ENCODE measurements around the gene SPN.
"Not testable (repeated sequence)": the region's sequence is repeated elsewhere in the genome, so short reads cannot be mapped to it uniquely, and the experiment has no call there.

SPN gene

DNA sequence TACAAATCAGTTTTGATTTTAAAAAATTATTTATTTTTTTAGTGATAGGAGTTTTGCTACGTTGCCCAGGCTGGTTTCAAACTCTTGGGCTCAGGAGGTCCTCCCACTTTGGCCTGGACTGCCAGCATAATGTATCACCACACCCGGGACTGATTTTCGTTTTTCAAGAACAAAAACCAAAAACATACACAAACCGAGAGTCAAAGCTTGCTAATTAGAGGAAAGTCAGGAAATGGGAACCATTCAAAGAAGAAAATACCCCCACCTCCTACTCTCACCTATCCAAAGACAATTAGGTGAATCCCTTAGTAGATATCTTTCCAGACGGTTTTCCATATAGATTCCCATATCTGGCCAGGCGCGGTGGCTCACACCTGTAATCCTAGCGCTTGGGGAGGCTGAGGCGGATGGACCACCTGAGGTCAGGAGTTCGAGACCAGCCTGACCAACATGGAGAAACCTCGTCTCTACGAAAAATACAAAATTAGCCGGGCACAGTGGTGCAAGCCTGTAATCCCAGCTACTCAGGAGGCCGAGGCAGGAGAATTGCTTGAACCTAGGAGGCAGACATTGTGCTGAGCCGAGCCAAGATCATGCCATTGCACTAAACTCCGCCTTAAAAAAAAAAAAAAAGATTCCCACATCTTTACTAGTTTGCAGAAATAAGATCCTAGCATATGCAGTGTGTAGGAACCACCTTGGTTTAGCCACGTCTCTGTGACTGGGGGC lies 883 bp upstream of the SPN start:
- H3K4me3 Mint-ChIP-seq, result peak overlapping the region; percentile 99

DNA sequence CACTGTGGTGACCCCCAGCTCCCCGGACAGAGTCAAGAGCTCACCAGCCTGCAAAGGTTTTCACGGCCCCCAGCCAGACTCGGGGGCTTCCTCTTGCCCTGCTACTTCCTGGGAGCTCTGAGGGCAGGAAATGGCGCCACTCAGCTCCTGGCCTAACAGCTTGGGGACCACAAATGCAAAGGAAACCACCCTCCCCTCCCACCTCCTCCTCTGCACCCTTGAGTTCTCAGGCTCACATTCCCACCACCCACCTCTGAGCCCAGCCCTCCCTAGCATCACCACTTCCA lies 375 bp upstream of the SPN start:
- Mint-ChIP-seq H3K4me3 (peak overlapping the region; percentile 99), H3K27ac (peak overlapping the region; percentile 98), H3K27me3 (no peaks in the 10 kb centered on the region), H3K36me3 (ENCODE audit: low read depth) (peaks cover 44% of the 10 kb centered on the region), H3K4me1 (ENCODE audit: low read depth) (peaks cover 65% of the 10 kb centered on the region), H3K9me3 (no peaks in the 10 kb centered on the region)
- DNase-seq, result peak; percentile 56

More for the DNA sequence above, 883 bp upstream of the SPN start:
- no peaks in the 10 kb centered on the region for H3K27me3 Mint-ChIP-seq
- DNase-seq, result no peak
- H3K9me3 Mint-ChIP-seq, result no peaks in the 10 kb centered on the region
- peaks cover 63% of the 10 kb centered on the region for H3K4me1 Mint-ChIP-seq (ENCODE audit: low read depth)
- peak overlapping the region; percentile 98 for H3K27ac Mint-ChIP-seq
- H3K36me3 Mint-ChIP-seq (ENCODE audit: low read depth), result peaks cover 42% of the 10 kb centered on the region

DNA sequence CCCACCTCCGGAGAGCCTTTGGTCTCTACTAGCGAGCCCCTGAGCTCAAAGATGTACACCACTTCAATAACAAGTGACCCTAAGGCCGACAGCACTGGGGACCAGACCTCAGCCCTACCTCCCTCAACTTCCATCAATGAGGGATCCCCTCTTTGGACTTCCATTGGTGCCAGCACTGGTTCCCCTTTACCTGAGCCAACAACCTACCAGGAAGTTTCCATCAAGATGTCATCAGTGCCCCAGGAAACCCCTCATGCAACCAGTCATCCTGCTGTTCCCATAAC lies 702 bp downstream of the SPN start:
- peak overlapping the region; percentile 99 for H3K4me3 Mint-ChIP-seq
- peaks cover 69% of the 10 kb centered on the region for H3K4me1 Mint-ChIP-seq (ENCODE audit: low read depth)
- peaks cover 48% of the 10 kb centered on the region for H3K36me3 Mint-ChIP-seq (ENCODE audit: low read depth)
- peak overlapping the region; percentile 98 for H3K27ac Mint-ChIP-seq
- H3K9me3 Mint-ChIP-seq, result no peaks in the 10 kb centered on the region
- no peak for DNase-seq
- no peaks in the 10 kb centered on the region for H3K27me3 Mint-ChIP-seq

DNA sequence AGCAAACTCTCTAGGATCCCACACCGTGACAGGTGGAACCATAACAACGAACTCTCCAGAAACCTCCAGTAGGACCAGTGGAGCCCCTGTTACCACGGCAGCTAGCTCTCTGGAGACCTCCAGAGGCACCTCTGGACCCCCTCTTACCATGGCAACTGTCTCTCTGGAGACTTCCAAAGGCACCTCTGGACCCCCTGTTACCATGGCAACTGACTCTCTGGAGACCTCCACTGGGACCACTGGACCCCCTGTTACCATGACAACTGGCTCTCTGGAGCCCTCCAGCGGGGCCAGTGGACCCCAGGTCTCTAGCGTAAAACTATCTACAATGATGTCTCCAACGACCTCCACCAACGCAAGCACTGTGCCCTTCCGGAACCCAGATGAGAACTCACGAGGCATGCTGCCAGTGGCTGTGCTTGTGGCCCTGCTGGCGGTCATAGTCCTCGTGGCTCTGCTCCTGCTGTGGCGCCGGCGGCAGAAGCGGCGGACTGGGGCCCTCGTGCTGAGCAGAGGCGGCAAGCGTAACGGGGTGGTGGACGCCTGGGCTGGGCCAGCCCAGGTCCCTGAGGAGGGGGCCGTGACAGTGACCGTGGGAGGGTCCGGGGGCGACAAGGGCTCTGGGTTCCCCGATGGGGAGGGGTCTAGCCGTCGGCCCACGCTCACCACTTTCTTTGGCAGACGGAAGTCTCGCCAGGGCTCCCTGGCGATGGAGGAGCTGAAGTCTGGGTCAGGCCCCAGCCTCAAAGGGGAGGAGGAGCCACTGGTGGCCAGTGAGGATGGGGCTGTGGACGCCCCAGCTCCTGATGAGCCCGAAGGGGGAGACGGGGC lies 1.3 kb downstream of the SPN start:
- H3K36me3 Mint-ChIP-seq (ENCODE audit: low read depth), result peaks cover 48% of the 10 kb centered on the region
- peaks cover 64% of the 10 kb centered on the region for H3K4me1 Mint-ChIP-seq (ENCODE audit: low read depth)
- H3K9me3 Mint-ChIP-seq, result no peaks in the 10 kb centered on the region
- no peaks in the 10 kb centered on the region for H3K27me3 Mint-ChIP-seq
- peak overlapping the region; percentile 98 for H3K27ac Mint-ChIP-seq
- DNase-seq, result peak; percentile 69
- H3K4me3 Mint-ChIP-seq, result peak overlapping the region; percentile 99

DNA sequence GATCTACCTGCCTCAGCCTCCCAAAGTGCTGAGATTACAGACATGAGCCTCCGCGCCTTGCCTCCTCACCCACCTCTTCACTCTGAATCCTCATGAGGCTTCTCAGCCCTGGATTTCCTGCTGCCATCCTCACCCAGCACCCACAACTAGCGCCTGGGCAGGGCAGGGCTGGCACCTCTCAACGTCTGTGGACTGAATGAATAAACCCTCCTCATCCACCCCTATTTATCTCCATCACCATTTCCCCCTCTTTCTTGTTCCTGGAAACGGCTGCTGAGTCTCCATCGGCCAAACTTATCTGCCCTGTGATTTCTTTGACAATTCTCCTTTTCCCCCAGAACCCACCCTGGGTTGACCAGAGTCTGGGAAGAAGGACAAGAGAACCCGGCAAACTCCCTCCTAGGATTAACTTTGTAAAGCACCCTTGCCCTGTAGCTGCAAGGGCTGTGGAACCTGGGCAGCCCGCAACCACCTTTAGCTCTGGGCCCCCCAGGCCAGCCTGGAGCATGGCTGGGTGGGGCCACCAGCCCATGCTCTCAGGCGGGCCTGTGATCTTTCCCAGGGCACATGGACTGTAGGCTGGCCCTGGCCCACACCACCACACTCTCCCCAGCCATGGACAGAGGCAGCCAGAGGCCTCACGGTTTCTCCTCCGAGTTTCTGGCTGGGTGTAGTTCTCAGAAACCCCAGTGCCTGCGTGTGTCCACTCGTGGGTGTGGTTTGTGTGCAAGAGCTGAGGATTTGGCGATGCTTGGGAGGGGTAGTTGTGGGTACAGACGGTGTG lies 2.4 kb downstream of the SPN start:
- peaks cover 50% of the 10 kb centered on the region for H3K36me3 Mint-ChIP-seq (ENCODE audit: low read depth)
- peak overlapping the region; percentile 98 for H3K27ac Mint-ChIP-seq
- no peaks in the 10 kb centered on the region for H3K9me3 Mint-ChIP-seq
- peak overlapping the region; percentile 99 for H3K4me3 Mint-ChIP-seq
- H3K27me3 Mint-ChIP-seq, result no peaks in the 10 kb centered on the region
- peak; percentile 61 for DNase-seq
- peaks cover 63% of the 10 kb centered on the region for H3K4me1 Mint-ChIP-seq (ENCODE audit: low read depth)

DNA sequence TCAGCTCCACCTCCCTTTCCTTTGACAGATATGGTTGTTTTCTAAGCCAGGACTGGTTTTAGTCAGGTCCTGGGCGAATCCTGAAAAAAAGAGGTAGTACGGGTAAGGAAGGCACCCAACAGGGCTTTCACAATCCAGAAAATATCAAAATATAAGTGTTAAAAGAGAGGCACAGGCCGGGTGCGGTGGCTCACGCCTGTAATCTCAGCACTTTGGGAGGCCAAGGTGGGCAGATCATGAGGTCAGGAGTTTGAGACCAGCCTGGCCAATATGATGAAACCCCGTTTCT lies 4.2 kb downstream of the SPN start:
- H3K27me3 Mint-ChIP-seq, H3K9me3 Mint-ChIP-seq, DNase-seq: not testable (repeated sequence)
- H3K27ac Mint-ChIP-seq, result peak overlapping the region; percentile 98
- H3K4me3 Mint-ChIP-seq, result peak overlapping the region; percentile 99
- H3K36me3 Mint-ChIP-seq (ENCODE audit: low read depth), result peaks cover 63% of the 10 kb centered on the region
- peaks cover 53% of the 10 kb centered on the region for H3K4me1 Mint-ChIP-seq (ENCODE audit: low read depth)

DNA sequence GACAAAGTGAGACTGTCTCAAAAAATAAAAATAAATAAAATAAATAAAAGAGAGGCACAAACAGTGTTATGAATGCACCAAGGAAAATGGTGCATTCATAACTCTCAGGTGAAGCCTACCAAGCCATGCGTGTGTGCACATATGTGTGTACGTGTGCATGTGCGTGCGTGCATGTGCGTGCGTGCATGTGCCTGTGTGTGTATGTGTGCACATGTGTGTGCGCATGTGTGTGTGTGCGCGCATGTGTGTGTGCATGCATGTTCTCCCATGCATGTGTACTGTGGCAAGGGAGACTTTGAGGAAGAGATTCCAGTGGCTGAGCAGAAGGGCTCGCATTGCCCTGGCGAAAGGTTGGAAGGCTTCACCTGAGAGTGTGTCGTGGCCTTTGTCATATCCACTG lies 4.7 kb downstream of the SPN start:
- H3K4me1 Mint-ChIP-seq (ENCODE audit: low read depth), result peaks cover 48% of the 10 kb centered on the region
- peak overlapping the region; percentile 99 for H3K4me3 Mint-ChIP-seq
- no peak for DNase-seq
- no peak overlapping the region for H3K27ac Mint-ChIP-seq
- peaks cover 65% of the 10 kb centered on the region for H3K36me3 Mint-ChIP-seq (ENCODE audit: low read depth)
- no peaks in the 10 kb centered on the region for H3K27me3 Mint-ChIP-seq
- H3K9me3 Mint-ChIP-seq, result no peaks in the 10 kb centered on the region

DNA sequence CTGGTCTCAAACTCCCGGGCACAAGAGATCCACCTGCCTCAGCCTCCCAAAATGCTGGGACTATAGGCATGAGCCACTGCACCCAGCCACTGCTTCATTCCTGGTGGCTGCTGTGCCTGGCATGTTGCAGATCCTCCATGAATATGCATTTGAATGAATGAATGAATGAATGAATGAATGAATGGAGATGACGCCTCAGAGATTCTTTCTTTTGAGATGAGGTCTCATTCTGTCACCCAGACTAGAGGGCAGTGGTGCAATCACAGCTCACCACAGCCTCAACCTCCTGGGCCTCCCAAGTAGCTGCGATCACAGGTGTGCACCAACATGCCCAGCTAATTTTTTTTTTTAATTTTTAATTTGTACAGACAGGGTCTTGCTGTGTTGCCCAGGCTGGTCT lies 5.2 kb downstream of the SPN start:
- Mint-ChIP-seq H3K4me3 (no peak overlapping the region), H3K27ac (no peak overlapping the region), H3K4me1 (ENCODE audit: low read depth) (peaks cover 44% of the 10 kb centered on the region), H3K9me3 (no peaks in the 10 kb centered on the region), H3K27me3 (no peaks in the 10 kb centered on the region), H3K36me3 (ENCODE audit: low read depth) (peaks cover 65% of the 10 kb centered on the region)
- no peak for DNase-seq

DNA sequence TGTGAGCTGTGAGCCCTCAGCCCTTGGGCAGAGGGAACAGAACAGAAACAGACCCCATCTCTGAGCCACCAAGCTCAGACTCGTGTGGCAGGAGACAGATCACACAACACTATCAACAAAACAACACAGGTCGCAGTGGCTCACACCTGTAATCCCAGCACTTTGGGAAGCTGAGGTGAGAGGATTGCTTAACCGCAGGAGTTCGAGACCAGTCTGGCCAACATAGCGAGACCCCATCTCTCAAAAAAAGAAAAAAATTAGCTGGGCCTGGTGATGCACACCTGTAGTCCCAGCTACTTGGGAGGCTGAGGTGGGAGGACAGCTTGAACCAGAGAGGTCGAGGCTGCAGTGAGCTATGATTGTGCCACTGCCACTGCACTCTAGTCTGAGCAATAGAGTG lies 10.5 kb downstream of the SPN start:
- Mint-ChIP-seq H3K9me3 (no peaks in the 10 kb centered on the region), H3K27ac (no peak overlapping the region), H3K27me3 (no peaks in the 10 kb centered on the region), H3K4me1 (ENCODE audit: low read depth) (peaks cover 17% of the 10 kb centered on the region), H3K4me3 (no peak overlapping the region), H3K36me3 (ENCODE audit: low read depth) (peaks cover 24% of the 10 kb centered on the region)
- no peak for DNase-seq

DNA sequence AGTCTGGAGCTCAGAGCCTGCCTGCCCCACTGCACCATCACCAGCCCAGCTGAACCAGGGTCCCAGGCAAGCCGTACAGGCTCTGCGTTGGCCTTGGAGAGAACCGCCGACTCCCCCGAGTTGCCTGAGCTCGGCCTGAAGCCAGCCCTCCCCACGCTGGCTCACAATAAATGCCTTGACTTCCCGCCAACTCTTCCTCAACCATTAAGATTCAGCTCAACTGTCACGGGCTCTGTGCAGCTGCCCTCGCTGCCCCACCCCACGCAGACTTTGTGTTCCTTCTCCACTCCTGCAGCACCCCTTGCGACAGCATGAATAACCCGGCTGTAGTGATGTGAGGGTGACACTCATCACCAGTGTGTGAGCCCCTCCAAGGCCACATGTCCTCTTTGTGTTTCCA lies 11.1 kb downstream of the SPN start:
- no peaks in the 10 kb centered on the region for H3K27me3 Mint-ChIP-seq
- H3K27ac Mint-ChIP-seq, result peak overlapping the region; percentile 73
- peaks cover 23% of the 10 kb centered on the region for H3K36me3 Mint-ChIP-seq (ENCODE audit: low read depth)
- H3K4me3 Mint-ChIP-seq, result no peak overlapping the region
- no peaks in the 10 kb centered on the region for H3K9me3 Mint-ChIP-seq
- H3K4me1 Mint-ChIP-seq (ENCODE audit: low read depth), result peaks cover 20% of the 10 kb centered on the region
- DNase-seq, result no peak

DNA sequence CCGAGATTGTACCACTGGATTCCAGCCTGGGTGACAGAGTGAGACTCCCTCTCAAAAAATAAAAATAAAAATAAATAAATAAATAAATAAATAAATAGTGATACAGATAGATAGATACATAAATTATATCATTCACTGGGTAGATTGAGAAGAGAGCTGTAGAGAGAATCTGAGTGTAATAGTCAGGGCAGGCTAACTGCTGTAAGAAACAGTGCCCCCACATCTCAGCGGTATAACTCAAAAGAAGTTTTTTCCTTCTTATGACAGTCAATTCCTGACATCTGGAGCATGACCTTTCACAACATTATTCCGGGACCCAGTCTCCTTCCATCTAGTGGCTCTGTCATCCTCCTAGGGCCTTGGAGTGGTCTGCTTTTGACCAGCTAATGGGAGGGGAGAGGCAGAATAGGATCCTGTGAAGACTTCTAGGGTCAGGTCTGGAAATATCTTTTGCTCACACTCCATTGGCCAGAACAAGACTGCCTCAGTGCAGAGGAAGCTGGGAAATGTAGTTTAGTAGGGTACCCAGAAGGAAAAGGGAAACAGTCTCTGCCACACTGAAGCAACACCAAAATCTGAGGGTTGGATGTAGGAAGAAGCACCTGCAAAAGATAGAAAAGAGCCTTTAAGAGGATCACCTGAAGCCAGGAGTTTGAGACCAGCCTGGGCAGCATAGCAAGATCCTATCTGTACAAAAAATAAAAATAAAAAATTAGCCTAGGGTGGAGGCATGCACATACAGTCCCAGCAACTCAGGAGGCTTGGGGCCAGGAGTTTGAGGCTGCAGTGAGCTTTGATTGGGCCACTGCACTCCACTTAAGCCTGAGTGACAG lies 13.0 kb downstream of the SPN start:
- H3K4me3 Mint-ChIP-seq, result no peak overlapping the region
- no peak for DNase-seq
- peaks cover 16% of the 10 kb centered on the region for H3K36me3 Mint-ChIP-seq (ENCODE audit: low read depth)
- peak overlapping the region; percentile 14 for H3K27ac Mint-ChIP-seq
- H3K27me3 Mint-ChIP-seq, result no peaks in the 10 kb centered on the region
- peaks cover 29% of the 10 kb centered on the region for H3K4me1 Mint-ChIP-seq (ENCODE audit: low read depth)
- H3K9me3 Mint-ChIP-seq, result no peaks in the 10 kb centered on the region

DNA sequence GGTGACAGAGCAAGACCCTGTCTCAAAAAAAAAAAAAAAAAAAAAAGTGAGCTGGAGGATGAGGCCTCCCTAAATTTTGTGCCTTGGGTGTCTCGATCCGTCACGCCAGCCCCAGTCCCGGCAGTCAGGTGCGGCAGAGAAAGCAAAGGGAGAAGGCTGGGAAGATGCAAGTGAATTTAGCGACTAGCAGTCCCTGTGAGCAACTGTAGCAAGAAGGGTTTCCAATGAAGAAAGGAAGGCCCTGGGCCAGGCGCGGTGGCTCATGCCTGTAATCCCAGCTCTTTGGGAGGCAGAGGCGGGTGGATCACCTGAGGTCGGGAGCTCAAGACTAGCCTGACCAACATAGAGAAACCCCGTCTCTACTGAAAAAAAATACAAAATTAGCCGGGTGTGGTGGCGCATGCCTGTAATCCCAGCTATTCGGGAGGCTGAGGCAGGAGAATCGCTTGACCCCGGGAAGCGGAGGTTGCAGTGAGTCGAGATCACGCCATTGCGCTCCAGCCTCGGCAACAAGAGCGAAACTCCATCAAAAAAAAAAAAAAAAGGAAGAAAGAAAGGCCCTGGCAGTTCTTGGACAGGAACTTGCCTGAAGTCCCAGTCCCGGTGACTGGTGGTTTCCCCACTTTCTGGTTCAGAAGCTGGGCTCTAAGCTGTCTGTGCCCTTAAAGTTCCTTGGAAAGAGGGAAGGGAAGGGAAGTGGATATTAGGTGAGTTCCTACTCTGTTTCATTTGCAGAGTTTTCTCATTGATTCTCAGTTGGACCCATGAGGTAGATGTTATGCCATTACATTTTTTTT lies 14.1 kb downstream of the SPN start:
- Mint-ChIP-seq H3K36me3 (ENCODE audit: low read depth) (peaks cover 8% of the 10 kb centered on the region), H3K27me3 (no peaks in the 10 kb centered on the region), H3K27ac (peak overlapping the region; percentile 41), H3K4me3 (no peak overlapping the region), H3K9me3 (no peaks in the 10 kb centered on the region), H3K4me1 (ENCODE audit: low read depth) (peaks cover 25% of the 10 kb centered on the region)
- DNase-seq, result no peak

DNA sequence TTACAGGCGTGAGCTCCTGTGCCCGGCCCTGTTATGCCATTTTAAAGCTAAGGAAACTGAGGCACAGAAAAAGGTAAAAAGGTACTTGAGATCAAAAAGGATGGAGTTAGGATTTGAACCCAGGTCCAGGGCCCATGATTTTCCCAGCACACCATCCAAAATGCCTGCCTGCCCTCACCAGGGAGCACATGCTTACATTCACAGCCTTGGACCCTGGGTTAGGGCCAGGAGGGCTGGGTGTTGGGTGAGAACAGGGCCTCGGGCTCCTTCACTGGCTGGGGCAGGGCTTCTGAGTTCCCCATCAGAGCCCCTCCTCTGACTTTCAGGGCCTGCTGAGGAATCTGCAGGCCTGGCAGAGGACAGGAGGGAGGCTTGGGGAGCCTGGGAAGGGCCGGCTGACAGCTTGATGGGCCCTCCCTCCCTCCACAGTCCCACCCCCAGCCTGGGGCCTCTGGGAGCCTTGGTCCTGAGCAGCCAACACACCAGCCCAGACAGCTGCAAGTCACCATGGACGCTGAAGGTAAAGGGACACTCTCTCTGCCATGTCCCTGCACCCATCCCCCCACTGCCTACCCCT lies 15.7 kb downstream of the SPN start, which contains the start of gene QPRT:
TSS of gene QPRT (plus strand) at position 490 of the 577 bp plus-strand sequence. CDS start at position 508, 18 bp downstream.
- peak within 1 kb of the TSS; percentile 88 for H3K27ac Mint-ChIP-seq
- H3K36me3 Mint-ChIP-seq (ENCODE audit: low read depth), result no peaks in the 10 kb centered on the region
- no peaks in the 10 kb centered on the region for H3K27me3 Mint-ChIP-seq
- no peak for DNase-seq
- H3K9me3 Mint-ChIP-seq, result no peaks in the 10 kb centered on the region
- peak within 1 kb of the TSS; percentile 64 for H3K4me3 Mint-ChIP-seq
- peaks cover 25% of the 10 kb centered on the region for H3K4me1 Mint-ChIP-seq (ENCODE audit: low read depth)
